ENCODE data around the gene HERC4.
"Not testable (repeated sequence)": the region's sequence is repeated elsewhere in the genome, so short reads cannot be mapped to it uniquely, and the experiment has no call there.

Gene HERC4

GRCh38 chr10:68049289-68050078, 25.6 kb downstream of the HERC4 start:
- DNase-seq (ENCODE audit: low read depth in 1 of 2, low spot score in 1 of 2): no peak

DNA sequence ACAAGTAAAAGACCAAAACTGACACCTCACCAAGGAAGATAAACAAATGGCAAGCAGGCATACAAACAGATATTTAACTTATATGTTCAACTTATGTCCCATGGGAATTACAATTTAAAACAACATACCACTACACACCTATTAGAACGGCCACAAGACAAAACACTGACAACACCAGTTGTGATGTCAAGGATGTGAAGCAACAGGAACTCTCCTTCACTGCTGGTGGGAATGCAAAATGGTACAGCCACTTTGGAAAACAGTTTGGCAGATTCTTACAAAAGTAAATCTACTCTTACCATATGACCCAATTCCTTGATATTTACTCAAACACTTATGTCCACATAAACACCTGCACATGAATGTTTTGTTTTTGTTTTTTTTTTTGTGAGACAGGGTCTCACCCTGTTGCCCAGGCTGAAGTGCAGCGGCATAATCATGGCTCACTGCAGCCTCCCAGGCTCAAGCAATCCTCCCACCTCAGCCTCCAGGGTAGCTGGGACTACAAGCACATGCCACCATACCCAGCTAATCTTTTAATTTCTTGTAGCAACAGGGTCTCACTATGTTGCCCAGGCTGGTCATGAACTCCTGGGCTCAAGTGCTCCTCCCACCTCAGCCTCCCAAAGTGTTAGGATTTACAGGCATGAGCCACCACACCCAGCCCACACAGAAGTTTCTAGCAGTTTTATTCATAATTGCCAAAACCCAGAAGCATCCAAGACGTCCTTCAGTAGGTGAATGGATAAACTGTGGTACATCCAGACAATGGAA, 27.3 kb downstream of the HERC4 start:
- no peak for DNase-seq (ENCODE audit: low read depth in 1 of 2, low spot score in 1 of 2)

- no peak for DNase-seq (ENCODE audit: low read depth in 1 of 2, low spot score in 1 of 2)
These were observed 28.0 kb downstream of the HERC4 start for GRCh38 chr10:68047122-68047521.

DNA sequence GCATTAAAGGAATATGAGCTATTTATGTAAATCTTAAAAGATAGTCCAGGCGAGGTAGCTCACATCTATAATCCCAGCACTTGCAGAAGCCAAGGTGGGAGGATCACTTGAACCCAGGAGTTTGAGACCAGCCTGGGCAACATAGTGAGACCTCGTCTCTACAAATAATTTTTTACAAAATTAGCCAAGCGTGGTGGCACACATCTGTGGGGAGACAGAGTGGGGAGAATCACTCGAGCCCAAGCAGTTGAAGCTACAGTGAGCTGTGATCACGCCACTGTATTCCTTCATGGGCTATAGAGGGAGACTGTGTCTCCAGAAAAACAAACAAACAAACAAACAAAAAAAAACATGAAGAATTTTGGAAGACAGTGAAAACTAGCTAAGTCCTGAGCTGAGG, 28.4 kb downstream of the HERC4 start:
- DNase-seq (ENCODE audit: low read depth in 1 of 2, low spot score in 1 of 2): no peak

- no peak for DNase-seq (ENCODE audit: low read depth in 1 of 2, low spot score in 1 of 2)
These were observed 32.1 kb downstream of the HERC4 start for GRCh38 chr10:68043030-68043429.

- DNase-seq (ENCODE audit: low read depth in 1 of 2, low spot score in 1 of 2): no peak
These were observed 43.0 kb downstream of the HERC4 start for GRCh38 chr10:68032113-68032512.

DNA sequence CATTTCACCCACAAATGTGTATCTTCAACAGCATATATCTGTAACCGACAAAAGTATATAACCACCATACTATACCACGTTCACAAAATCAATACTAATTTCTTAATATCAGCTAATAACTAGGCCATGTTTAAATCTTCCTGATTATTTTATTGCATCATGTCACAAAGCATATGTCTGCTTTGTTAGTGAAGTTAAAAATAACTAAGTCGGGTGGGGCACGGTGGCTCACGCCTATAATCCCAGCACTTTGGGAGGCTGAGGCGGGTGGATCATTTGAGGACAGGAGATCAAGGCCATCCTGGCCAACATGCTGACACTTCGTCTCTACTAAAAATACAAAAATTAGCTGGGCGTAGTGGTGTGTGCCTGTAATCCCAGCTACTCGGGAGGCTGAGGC, 47.7 kb downstream of the HERC4 start:
- no peak for DNase-seq (ENCODE audit: low read depth in 1 of 2, low spot score in 1 of 2)

- no peak for DNase-seq (ENCODE audit: low read depth in 1 of 2, low spot score in 1 of 2)
These were observed 51.8 kb downstream of the HERC4 start for GRCh38 chr10:68023292-68023691.

GRCh38 chr10:68022324-68022723, 52.8 kb downstream of the HERC4 start:
- DNase-seq (ENCODE audit: low read depth in 1 of 2, low spot score in 1 of 2): not testable (repeated sequence)

- not testable (repeated sequence) for DNase-seq (ENCODE audit: low read depth in 1 of 2, low spot score in 1 of 2)
These were observed 58.6 kb downstream of the HERC4 start for GRCh38 chr10:68016519-68016918.

GRCh38 chr10:68010426-68010940, 64.6 kb downstream of the HERC4 start:
- DNase-seq (ENCODE audit: low read depth in 1 of 2, low spot score in 1 of 2): no peak

- DNase-seq (ENCODE audit: low read depth in 1 of 2, low spot score in 1 of 2): no peak
These were observed 67.7 kb downstream of the HERC4 start for GRCh38 chr10:68007356-68007755.

GRCh38 chr10:68001539-68001938, 73.5 kb downstream of the HERC4 start:
- no peak for DNase-seq (ENCODE audit: low read depth in 1 of 2, low spot score in 1 of 2)

GRCh38 chr10:68001000-68001399, 74.1 kb downstream of the HERC4 start:
- no peak for DNase-seq (ENCODE audit: low read depth in 1 of 2, low spot score in 1 of 2)

GRCh38 chr10:67990093-67990492, 85.0 kb downstream of the HERC4 start:
- DNase-seq (ENCODE audit: low read depth in 1 of 2, low spot score in 1 of 2): no peak

- DNase-seq (ENCODE audit: low read depth in 1 of 2, low spot score in 1 of 2): no peak
These were observed 86.5 kb downstream of the HERC4 start for GRCh38 chr10:67988606-67989005.

DNA sequence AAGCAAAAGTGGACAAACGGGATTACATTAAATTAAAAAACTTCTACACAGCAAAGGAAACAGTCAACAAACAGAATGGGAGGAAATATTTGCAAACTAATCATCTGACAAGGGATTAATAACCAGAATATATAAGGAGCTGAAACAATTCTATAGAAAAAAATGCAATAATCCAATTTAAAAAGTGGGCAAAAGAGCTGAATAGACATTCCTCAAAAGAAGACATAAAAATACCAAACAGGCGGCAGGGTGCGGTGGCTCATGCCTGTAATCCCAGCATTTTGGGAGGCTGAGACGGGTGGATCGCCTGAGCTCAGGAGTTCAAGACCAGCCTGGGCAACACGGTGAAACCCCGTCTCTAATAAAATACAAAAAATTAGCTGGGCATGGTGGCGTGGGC, 92.5 kb downstream of the HERC4 start:
- DNase-seq (ENCODE audit: low read depth in 1 of 2, low spot score in 1 of 2): not testable (repeated sequence)

GRCh38 chr10:67978749-67979148, 96.3 kb downstream of the HERC4 start:
- no peak for DNase-seq (ENCODE audit: low read depth in 1 of 2, low spot score in 1 of 2)

DNA sequence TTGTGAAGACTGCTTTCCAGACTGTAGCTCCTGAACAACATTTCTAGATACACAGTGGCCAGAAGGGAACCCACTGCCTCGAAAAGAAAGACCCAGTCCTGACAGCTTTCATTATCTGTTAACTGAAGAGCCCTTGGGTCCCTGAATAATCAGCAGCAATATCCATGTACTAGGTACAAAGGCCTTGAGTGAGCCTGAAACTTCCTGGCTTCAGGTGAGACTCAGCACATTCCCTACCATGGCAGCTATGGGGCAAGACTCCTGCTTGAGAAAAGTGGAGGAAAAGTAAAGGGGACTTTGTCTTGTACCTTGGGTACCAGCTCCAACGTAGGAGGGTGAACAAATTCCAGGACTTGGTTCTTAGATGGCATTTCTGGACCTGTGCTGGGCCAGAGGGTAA, 97.8 kb downstream of the HERC4 start:
- no peak for DNase-seq (ENCODE audit: low read depth in 1 of 2, low spot score in 1 of 2)

DNA sequence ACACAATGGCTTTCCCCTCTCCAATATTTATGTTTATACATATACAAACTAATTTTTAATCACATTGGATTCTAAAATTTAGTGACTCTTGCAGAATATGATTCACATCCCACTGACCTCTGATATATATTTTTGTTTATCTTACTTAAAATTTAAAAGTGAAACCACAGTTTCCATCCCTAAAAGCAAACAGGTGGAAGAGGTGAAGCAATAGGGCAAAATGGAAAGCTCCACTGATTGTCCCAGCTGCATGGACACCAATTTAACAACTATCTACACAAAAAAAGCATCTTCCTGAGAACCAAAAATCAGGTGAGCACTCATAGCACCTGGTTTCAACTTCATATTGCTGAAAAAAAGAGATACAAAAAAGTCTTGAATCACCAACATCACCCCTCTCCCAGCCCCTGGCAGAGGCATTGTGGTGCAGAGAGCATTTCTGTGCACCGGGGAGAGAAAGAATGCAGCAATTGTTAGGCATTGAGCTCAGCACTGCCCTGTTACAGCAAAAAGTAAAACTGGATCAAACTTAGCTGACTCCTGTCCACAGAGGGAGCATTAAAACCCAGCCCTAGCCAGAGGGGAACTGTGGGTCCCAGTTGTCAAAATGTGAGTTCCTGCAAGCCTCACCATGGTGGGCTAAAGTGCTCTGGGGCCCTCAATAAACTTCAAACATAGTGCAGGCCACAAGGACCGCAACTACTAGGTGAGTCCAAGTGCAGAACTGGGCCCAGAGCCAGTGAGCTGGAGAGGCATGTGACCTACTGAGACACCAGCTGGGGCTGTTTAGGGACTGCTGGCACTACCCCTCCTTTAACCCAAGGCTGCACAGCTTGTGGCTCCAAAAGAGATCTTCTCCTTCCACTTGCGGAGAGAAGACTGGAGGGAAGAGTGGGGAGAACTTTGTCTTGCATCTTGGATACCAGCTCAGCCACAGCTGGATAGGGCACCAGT, 98.5 kb downstream of the HERC4 start:
- no peak for DNase-seq (ENCODE audit: low read depth in 1 of 2, low spot score in 1 of 2)

DNA sequence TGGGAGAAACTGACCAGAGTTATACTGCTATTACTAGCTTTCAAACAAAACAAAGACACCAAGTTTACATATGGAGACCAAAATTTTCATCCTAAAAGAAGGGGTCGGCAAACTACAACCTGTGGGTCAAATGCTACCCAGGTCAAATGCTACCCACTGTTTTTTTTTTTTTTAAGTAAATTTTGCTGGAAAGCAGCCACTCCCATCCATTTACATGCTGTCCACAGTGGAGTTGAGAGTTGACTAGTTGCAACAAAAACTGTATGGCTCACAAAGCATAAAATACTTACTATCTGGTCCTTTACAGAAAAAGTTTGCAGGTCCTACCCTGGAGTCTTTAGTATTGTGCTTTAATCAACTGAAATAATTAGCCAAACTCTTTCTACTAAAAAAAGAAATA, 99.2 kb downstream of the HERC4 start:
- DNase-seq (ENCODE audit: low read depth in 1 of 2, low spot score in 1 of 2): no peak

Data from stimulated activated CD4-positive, alpha-beta T cell treated with anti-CD3 and anti-CD28 coated beads, Interleukin-15, amount 100 ng/mL, for 1 hour (primary cell).